Measurements from ENCODE around the gene USP15.
"Not testable (repeated sequence)": the region's sequence is repeated elsewhere in the genome, so short reads cannot be mapped to it uniquely, and the experiment has no call there.

- TF ChIP-seq, protein P1, sequence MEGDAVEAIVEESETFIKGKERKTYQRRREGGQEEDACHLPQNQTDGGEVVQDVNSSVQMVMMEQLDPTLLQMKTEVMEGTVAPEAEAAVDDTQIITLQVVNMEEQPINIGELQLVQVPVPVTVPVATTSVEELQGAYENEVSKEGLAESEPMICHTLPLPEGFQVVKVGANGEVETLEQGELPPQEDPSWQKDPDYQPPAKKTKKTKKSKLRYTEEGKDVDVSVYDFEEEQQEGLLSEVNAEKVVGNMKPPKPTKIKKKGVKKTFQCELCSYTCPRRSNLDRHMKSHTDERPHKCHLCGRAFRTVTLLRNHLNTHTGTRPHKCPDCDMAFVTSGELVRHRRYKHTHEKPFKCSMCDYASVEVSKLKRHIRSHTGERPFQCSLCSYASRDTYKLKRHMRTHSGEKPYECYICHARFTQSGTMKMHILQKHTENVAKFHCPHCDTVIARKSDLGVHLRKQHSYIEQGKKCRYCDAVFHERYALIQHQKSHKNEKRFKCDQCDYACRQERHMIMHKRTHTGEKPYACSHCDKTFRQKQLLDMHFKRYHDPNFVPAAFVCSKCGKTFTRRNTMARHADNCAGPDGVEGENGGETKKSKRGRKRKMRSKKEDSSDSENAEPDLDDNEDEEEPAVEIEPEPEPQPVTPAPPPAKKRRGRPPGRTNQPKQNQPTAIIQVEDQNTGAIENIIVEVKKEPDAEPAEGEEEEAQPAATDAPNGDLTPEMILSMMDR (IDR thresholded peaks at IDR 0.05; ENCODE audit: insufficient read depth, low read length): not testable (repeated sequence)
- not testable (repeated sequence) for TF ChIP-seq REST (IDR thresholded peaks at IDR 0.05; ENCODE audit: insufficient replicate concordance, low read depth)
Observed at GRCh38 chr12:62343304-62344120, 83.3 kb downstream of the USP15 start.

Measured in HL-60 (cell line).